Tibial nerve (tissue), 4 donors: ENCODE data around the gene GDA. TPM values are rescaled to one million over a fixed set of nuclear protein-coding genes. Genes with fewer than 3 reads are reported as not detected.

ENCODE experiments used
- DNase-seq, 2 donors: peaks; one replicate each; pipeline ENCODE4 v3.0.0-alpha.2; 2019; ENCODE audit warnings: low spot score in 2 of 2
- H3K27ac ChIP-seq, 4 donors: fragments of 200-600 bp; sonication (generic) in 3 of 4; one replicate each; pipeline ENCODE4 v1.5.1; 2017 to 2019; ENCODE audit warnings: mild to moderate bottlenecking in 1 of 4
- H3K27me3 ChIP-seq, 2 donors: fragments of 200-600 bp; sonication (generic) in 1 of 2; one replicate each; pipeline versions ENCODE4 v1.5.1 to v1.6.0; 2017 to 2019
- H3K36me3 ChIP-seq, 3 donors: fragments of 200-600 bp; sonication (generic); one replicate each; pipeline ENCODE4 v1.5.1; 2018 to 2019
- H3K4me1 ChIP-seq, 4 donors: fragments of 200-600 bp; sonication (generic) in 3 of 4; one replicate each; pipeline ENCODE4 v1.5.1; 2017 to 2019
- H3K4me3 ChIP-seq, 4 donors: fragments of 200-600 bp; sonication (generic) in 3 of 4; one replicate each; pipeline ENCODE4 v1.5.1; 2017 to 2019; ENCODE audit warnings: mild to moderate bottlenecking in 1 of 4, moderate library complexity in 1 of 4
- H3K9me3 ChIP-seq, 4 donors: fragments of 200-600 bp; sonication (generic) in 3 of 4; one replicate each; pipeline ENCODE4 v1.5.1; 2017 to 2019
- EP300 ChIP-seq, 2 donors: sonication (generic); formaldehyde crosslinking; IDR thresholded peaks; one replicate each; pipeline ENCODE4 v1.6.1; 2017; ENCODE audit warnings: antibody characterized with exemption in 2 of 2, mild to moderate bottlenecking in 1 of 2
- POLR2A ChIP-seq, 2 donors: fragments of 450-650 bp; IDR thresholded peaks; one replicate each; pipeline ENCODE4 v1.6.1; 2017; ENCODE audit warnings: antibody characterized with exemption in 2 of 2, mild to moderate bottlenecking in 2 of 2, moderate library complexity in 2 of 2
- WGBS, 2 donors: methylation state at CpG; one replicate each; pipeline ENCODE4 v1.1.5; 2018; 5-methylcytosine and 5-hydroxymethylcytosine counted together
- total RNA-seq, 4 donors: library from RNA; depleted of rRNA; stranded (reverse); fragments of >200 nt; gene quantifications; one replicate each; pipeline ENCODE4 v1.1.0, GENCODE V29; 2016
- TF ChIP-seq, protein P1 (sequence below), 5 experiments: fragments of 200-600 bp in 3 of 5; fragments of 450-650 bp in 2 of 5; sonication (generic) in 3 of 5; IDR thresholded peaks; one replicate each; pipeline ENCODE4 v1.5.1; 2016 to 2019; ENCODE audit warnings: antibody characterized with exemption in 5 of 5, mild to moderate bottlenecking in 3 of 5, moderate library complexity in 2 of 5

The GDA gene
- total RNA-seq, 4 donors from 2014 or later, result 1.0 to 1.3 TPM; not detected in 2

DNA sequence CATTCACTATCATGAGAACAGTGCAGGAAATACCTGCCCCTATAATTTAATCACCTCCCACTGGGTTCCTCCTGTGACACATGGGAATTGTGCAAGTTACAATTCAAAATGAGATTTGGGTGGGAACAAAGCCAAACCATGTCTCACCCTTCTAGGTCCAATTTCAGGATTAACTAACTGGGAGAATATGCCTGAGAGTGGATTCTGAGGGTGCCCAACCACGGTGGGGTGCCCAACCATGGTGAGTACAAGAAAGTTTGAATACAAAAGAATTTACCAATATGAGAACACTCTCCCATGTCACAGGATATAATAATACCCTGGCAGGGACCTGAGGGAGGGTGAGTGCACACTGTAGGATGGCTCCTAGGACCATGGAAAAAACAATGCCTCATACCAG lies 17.2 kb upstream of the GDA start:
- no peak for DNase-seq
- WGBS, 2 donors, result 62 to 88% methylated on average over 1 of the region's 1 CpG
- Histone ChIP-seq H3K9me3 (no peaks in the 10 kb centered on the region), H3K4me1 (no peaks in the 10 kb centered on the region), H3K27me3 (no peaks in the 10 kb centered on the region), H3K36me3 (no peaks in the 10 kb centered on the region), H3K27ac (no peak overlapping the region), H3K4me3 (no peak overlapping the region)
- TF ChIP-seq POLR2A (IDR thresholded peaks at IDR 0.05) (no peak), EP300 (IDR thresholded peaks at IDR 0.05) (no peak)
- TF ChIP-seq, protein P1, sequence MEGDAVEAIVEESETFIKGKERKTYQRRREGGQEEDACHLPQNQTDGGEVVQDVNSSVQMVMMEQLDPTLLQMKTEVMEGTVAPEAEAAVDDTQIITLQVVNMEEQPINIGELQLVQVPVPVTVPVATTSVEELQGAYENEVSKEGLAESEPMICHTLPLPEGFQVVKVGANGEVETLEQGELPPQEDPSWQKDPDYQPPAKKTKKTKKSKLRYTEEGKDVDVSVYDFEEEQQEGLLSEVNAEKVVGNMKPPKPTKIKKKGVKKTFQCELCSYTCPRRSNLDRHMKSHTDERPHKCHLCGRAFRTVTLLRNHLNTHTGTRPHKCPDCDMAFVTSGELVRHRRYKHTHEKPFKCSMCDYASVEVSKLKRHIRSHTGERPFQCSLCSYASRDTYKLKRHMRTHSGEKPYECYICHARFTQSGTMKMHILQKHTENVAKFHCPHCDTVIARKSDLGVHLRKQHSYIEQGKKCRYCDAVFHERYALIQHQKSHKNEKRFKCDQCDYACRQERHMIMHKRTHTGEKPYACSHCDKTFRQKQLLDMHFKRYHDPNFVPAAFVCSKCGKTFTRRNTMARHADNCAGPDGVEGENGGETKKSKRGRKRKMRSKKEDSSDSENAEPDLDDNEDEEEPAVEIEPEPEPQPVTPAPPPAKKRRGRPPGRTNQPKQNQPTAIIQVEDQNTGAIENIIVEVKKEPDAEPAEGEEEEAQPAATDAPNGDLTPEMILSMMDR (IDR thresholded peaks at IDR 0.05), result no peak

DNA sequence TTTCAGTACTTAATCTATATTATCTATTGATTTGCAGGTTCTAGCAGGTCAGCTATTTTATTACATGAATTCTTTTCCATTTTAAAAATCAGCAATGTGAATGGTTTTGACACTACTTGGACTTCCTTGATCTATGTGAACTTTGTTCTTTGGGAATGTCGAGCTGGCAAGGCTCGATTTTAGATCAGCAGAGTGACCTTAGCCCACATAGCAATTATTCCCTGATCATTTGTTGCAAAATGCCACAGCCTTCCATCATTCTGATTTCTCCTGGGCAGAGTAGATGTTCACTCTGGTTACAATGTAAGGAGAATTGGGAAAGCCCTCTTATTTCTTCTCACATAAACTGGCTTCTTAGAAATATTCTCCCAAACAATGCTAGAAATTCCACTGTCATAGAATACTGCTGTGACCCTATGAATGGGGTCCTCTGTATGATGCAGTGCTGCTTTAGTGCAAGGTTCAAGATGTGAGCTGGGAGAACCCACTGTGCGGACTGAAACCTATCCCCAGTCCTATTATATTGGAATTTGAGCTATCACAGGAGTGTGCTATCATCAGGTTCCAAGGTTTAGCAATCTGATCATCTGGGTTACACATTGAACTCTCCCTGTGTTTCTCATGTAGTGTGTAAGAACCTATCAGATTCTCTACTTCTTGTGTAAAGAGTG lies 15.7 kb upstream of the GDA start:
- 46 to 52% methylated on average over 3 of the region's 3 CpGs for WGBS, 2 donors
- H3K4me1 ChIP-seq, result no peaks in the 10 kb centered on the region
- H3K4me3 ChIP-seq, result no peak overlapping the region
- no peaks in the 10 kb centered on the region for H3K36me3 ChIP-seq
- no peaks in the 10 kb centered on the region for H3K9me3 ChIP-seq
- H3K27me3 ChIP-seq, result no peaks in the 10 kb centered on the region
- no peak overlapping the region for H3K27ac ChIP-seq
- no peak for DNase-seq
- TF ChIP-seq POLR2A (IDR thresholded peaks at IDR 0.05), result no peak
- TF ChIP-seq, protein P1 (IDR thresholded peaks at IDR 0.05), result no peak
- TF ChIP-seq EP300 (IDR thresholded peaks at IDR 0.05), result no peak

DNA sequence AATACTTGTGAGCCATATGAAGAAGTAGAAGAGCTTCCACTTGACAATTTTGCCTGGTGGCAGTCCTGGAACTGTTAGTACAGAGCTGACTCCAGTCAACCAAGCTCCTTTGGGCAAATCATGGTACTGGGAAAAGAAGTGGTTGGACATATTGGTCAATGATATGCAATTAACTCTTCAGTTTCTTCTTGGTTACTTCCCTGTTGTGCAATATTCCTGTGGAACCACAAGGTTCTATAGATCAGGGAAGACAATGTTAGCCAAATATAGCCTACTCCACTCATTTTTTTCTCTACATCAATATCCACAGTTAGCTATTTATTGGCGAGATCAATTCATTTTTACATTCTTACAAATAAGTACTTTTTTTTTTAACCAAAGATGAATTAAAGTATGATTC lies 14.4 kb upstream of the GDA start:
- H3K4me3 ChIP-seq, result no peak overlapping the region
- no peaks in the 10 kb centered on the region for H3K4me1 ChIP-seq
- H3K27me3 ChIP-seq, result no peaks in the 10 kb centered on the region
- no peaks in the 10 kb centered on the region for H3K36me3 ChIP-seq
- no peak for DNase-seq
- WGBS, 2 donors, result 97 to 100% methylated on average over 1 of the region's 1 CpG
- no peaks in the 10 kb centered on the region for H3K9me3 ChIP-seq
- TF ChIP-seq, protein P1 (IDR thresholded peaks at IDR 0.05), result no peak
- TF ChIP-seq EP300 (IDR thresholded peaks at IDR 0.05) (no peak), POLR2A (IDR thresholded peaks at IDR 0.05) (no peak)
- no peak overlapping the region for H3K27ac ChIP-seq

DNA sequence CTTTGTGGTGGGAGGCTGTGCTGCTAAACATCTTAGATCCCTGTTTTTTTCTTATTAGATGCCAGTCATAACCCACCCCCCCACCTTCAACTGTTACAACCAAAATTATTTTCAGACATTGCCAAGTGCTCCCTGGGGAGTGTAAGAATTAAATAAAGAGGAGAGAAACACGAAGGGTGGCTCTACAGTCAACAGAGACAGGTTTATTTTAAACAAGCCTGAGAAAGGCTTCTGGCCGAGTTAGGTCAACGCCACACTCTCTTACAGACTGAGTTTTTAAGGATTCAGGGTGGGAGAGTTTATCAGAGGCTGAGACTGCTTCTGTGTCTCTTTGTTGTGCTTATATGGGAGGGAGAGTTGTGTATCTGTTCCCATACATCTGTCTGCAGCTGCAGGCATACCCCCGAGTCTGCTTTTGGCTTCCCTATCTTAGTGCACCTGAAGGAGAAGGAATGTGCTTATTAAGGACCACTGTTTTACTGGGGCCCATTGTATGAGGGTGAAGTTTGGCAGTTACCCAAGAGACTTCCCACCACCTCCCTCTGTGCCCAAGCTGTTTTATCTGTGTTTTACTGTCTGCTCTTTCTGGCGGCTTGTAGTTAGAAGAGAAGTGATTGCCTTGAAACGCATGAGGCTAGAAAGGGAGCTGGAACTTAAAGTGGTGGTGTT lies 11.4 kb upstream of the GDA start:
- no peaks in the 10 kb centered on the region for H3K4me1 ChIP-seq
- no peak overlapping the region for H3K27ac ChIP-seq
- WGBS, 2 donors, result 71 to 72% methylated on average over 6 of the region's 6 CpGs
- H3K36me3 ChIP-seq, result no peaks in the 10 kb centered on the region
- H3K9me3 ChIP-seq, result no peaks in the 10 kb centered on the region
- H3K27me3 ChIP-seq, result no peaks in the 10 kb centered on the region
- TF ChIP-seq EP300 (IDR thresholded peaks at IDR 0.05), result no peak
- TF ChIP-seq POLR2A (IDR thresholded peaks at IDR 0.05), result no peak
- TF ChIP-seq, protein P1 (IDR thresholded peaks at IDR 0.05), result no peak
- DNase-seq, result no peak
- H3K4me3 ChIP-seq, result no peak overlapping the region

DNA sequence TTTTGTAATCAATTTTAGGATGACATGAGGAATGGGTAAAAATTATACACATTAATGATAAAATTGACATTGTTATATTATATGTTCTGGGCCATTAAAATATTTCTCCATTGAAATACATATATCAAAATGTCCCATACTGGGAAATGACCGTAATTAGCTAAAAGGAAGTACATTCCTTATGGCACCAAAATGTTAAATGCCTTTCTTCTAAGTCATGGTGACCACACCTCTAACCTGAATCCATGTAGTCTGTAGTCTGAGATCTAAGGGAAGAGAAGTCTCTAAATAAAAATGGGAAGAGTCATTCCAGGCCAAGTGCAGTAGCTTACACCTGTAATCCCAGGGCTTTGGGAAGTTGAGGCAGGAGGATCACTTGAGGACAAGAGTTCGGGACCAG lies 10.0 kb upstream of the GDA start:
- DNase-seq, result no peak
- no peaks in the 10 kb centered on the region for H3K4me1 ChIP-seq
- H3K36me3 ChIP-seq, result no peaks in the 10 kb centered on the region
- H3K27me3 ChIP-seq, result no peaks in the 10 kb centered on the region
- H3K9me3 ChIP-seq, result no peaks in the 10 kb centered on the region
- TF ChIP-seq, protein P1 (IDR thresholded peaks at IDR 0.05), result no peak
- 84 to 90% methylated on average over 2 of the region's 2 CpGs for WGBS, 2 donors
- no peak overlapping the region for H3K4me3 ChIP-seq
- H3K27ac ChIP-seq, result no peak overlapping the region
